GM21390 (cell line): ENCODE measurements around the gene TMEM266.
"Not testable (repeated sequence)": the region's sequence is repeated elsewhere in the genome, so short reads cannot be mapped to it uniquely, and the experiment has no call there.

Experiments used
- ATAC-seq: cut with Tn5 transposase; IDR thresholded peaks from one replicate; pipeline ENCODE4 v1.9.1; 2021; ENCODE audit not compliant: unreplicated experiment

TMEM266 gene

GRCh38 chr15:76059320-76060117 is at the start of gene TMEM266:
Gene TMEM266, plus strand, starts transcription at chr15:76059985. Its CDS starts 74,279 bp downstream, at chr15:76134264.
- no peak for ATAC-seq

GRCh38 chr15:76010613-76011012 is 49.2 kb upstream of the TMEM266 start:
- ATAC-seq: no peak

DNA sequence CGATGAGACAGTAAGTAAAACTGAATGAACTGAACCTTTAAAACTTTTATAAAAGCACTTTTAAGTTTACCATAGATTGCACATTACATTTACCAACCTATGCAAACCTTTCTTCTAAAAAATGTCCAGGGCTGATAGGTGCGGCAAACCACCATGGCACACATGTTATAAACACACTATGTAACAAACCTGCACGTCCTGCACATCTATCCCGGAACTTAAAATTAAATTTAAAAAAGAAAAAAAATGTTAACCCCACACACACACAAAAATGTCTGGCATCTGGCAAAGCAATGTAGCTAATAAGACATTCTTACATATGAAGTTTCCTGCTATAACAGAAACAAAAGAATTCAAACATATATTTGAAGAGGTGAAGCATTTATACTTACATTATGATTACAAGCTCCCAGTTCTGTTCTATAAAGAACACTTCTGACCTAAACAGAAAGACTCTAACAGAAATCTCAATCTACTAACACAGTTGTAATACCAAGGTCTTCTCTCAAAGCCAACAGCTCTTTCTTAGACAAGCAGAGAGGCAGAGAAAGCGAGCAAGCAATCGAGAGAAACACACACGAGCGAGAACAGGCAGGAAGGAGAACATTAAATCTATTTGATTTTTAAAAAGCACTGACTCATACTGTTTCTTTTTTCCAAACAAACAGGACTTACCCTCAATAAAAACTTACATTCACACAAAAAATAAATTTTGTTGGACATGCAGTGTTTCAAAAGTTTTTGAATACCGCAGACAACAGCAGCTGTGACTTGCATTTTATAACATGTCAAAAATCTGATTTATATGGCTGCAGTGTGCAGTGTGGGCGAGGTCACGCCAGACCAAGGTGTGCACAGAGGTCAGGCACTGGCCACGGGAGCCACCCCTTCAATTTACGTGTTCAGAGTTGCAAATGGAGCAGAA is 47.9 kb upstream of the TMEM266 start, which contains the start of gene NRG4:
Gene NRG4 (minus strand): TSS at position 798 of the 925 bp plus-strand sequence. CDS start 1,194 bp downstream, outside the sequence.
- ATAC-seq: no peak

GRCh38 chr15:76013470-76013869 is 46.3 kb upstream of the TMEM266 start:
- ATAC-seq: not testable (repeated sequence)

- ATAC-seq: no peak
Observed at GRCh38 chr15:76024021-76024768, 35.6 kb upstream of the TMEM266 start.

DNA sequence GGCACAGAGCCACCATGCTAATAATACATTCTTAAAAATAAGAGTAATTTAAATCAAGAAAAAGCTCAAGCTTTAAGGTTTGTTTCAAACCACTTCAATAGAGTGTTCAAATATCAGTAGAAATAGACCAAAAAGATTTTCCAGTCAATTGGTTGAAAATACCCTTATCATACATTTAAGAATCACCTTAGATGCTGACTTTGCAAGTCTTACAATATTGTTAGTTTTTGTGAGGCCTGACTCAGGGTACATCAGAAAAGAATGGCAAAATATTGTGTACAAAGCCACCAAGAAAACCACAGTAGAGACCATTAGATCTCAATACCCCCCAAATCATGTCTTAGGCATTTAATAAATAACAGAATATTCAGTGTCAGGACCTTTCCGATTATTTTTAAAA is 27.7 kb upstream of the TMEM266 start:
- no peak for ATAC-seq

- ATAC-seq: no peak
Observed at GRCh38 chr15:76033438-76033837, 26.3 kb upstream of the TMEM266 start.

DNA sequence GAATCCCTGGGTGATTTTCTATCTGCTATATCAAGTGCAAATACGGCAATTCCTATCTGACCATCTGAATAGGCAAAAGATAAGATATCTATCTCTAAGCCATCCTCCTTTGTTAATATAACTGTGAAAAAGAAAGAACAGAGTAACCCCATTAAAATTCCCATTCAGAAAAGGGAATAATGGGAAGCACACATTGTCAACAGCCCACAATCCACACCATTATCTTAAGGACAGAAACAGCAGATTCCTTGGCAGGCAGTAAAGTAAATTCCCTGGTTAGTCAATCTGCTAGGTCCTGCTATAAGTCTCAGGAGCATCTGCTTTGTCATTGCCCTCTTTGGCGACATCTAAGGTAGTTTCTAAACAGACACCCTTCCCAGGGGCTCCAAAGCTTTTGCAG is 25.7 kb upstream of the TMEM266 start:
- no peak for ATAC-seq

- ATAC-seq: no peak
Observed at GRCh38 chr15:76035593-76035992, 24.2 kb upstream of the TMEM266 start.

GRCh38 chr15:76038512-76038911 is 21.3 kb upstream of the TMEM266 start:
- no peak for ATAC-seq

GRCh38 chr15:76054201-76054600 is 5.6 kb upstream of the TMEM266 start:
- ATAC-seq: not testable (repeated sequence)

- ATAC-seq: peak; percentile 65
Observed at GRCh38 chr15:76056931-76057330, 2.9 kb upstream of the TMEM266 start.

DNA sequence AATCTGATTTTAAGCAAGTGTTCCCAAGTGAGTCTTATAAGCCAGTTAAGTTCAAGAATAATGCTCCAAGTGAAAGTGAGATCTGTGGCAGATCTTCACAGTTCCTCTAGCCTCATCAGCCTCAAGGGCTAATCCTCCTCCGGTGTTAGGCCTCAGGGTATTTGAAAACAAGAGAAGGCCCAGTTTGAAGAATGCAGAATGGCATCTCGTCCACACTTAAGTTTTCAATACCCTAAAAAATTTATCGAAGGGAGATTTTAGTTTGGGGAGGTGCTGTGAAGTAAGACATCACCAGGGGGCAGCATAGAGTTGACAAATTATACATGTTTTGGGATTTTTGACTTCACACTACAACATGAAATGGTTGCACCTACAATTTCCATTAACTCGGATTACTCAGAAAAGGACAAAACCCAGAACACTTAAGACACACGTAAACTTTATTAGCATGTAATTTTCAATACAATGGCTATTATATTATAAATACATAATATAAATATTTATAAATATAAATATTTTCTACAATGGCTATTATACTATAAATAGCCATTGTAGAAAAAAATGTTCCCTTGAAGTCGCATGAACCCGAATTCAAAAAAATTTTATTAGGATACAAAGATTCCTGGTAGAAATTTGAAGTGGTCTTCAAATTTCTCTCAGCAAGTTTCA is 2.3 kb upstream of the TMEM266 start:
- ATAC-seq: peak; percentile 31

DNA sequence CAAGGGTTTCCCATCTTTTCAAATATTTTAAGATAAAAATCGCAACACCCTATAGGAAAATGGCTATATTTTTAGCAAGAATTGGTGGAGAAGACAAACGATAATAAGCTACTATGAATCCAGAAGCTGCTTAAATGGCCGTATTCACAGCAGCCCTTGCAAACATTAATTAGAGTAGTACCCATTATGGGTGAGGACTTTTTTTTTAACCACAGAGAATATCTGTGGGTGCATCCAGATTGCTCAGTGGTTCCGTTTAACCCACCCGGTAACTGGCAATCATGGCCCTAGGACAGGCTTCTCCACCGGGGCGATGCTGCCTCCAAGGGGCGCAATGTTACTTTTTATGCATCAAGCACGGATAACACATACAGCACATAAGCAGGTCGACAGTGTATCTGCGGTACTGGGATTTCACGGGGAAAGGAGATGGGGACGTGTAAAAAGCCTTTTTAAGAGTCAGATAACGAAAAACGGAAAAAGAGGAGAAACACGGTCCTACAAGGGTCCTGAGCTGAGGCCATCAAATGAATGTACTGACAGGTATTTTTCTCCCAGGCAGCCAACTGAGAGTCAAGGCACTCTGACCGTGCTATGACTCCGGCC is 968 bp upstream of the TMEM266 start:
- ATAC-seq: no peak

- ATAC-seq: no peak
Observed at GRCh38 chr15:76060118-76060989, 569 bp downstream of the TMEM266 start.

GRCh38 chr15:76061700-76062099 is 1.9 kb downstream of the TMEM266 start:
- no peak for ATAC-seq

GRCh38 chr15:76062286-76062685 is 2.5 kb downstream of the TMEM266 start:
- ATAC-seq: no peak

DNA sequence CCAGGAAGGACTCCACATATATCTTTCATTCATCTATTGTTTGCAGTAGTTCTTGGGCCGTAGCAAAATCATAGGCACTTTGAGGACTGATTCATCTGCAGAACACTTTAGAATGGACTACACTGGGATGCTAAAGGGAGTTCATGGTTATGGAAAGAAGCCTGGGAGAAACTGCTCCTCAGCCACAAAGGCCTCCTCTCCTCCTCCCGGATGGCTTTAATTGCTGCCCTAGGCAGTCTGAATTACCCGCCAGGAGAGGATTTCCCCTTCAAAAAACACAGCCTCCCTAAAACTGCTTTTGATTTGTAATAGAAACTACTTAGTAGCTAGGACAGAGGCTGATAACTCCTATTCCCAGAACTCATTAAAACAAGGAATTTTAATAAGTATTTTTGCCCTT is 4.6 kb downstream of the TMEM266 start:
- ATAC-seq: no peak

DNA sequence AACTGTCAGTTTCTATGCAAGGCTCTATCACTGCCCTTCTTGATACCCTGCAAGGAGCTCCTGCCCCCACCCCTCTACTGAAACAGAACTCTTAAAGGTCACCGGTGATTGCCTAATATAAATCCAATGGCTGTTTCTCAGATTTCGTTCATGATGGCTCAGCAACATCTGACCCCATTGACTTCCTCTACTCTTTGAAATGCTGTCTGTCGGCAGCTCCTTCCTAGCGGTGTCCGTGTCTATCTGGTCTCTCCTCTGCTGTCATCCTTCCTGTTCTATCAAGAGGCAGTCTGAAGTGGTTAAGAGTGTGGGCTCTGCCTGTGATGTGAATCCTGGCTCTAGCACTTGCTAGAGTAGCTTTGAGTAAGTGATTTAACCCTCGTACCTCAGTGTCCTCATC is 5.5 kb downstream of the TMEM266 start:
- ATAC-seq: no peak
